ENCODE results near the gene PRKAB2. TPM values are rescaled to one million over a fixed set of nuclear protein-coding genes. Genes with fewer than 3 reads are reported as not detected.

PRKAB2 gene
- total and polyA plus RNA-seq, 2 of the 13 experiments (the other 11 are each of a cell fraction or from before 2014, with no cell fraction given): 44.0 to 118 TPM

GRCh38 chr1:147217141-147217540 is 44.9 kb upstream of the PRKAB2 start:
- Histone ChIP-seq H3K9ac (ENCODE audit: insufficient read depth, low read depth, low read length) (no peak overlapping the region), H3K36me3 (replicated peaks in 1 of 2; ENCODE audit: control insufficient read depth in 1 of 2, insufficient read depth in 2 of 2, low read length in 2 of 2) (peaks cover 4 to 36% of the 10 kb centered on the region in 2 experiments; a peak in 4 of 5 replicates), H3K27me3 (ENCODE audit: control insufficient read depth in 1 of 2, insufficient read depth in 2 of 2, low read length in 2 of 2) (no peaks in the 10 kb centered on the region), H3K4me3 (replicated peaks in 1 of 3; ENCODE audit: insufficient read depth in 1 of 3, low read depth in 2 of 3, low read length in 3 of 3) (no peak overlapping the region), H3K79me2 (ENCODE audit: insufficient read depth, low read length) (peaks cover 56% of the 10 kb centered on the region), H2AFZ (ENCODE audit: low read length) (no peak overlapping the region), H3K9me3 (ENCODE audit: low read length) (no peaks in the 10 kb centered on the region), H3K4me2 (ENCODE audit: low read depth, low read length) (no peak overlapping the region), H4K20me1 (ENCODE audit: insufficient read depth, low read length) (no peaks in the 10 kb centered on the region), H3K27ac (ENCODE audit: extremely low read length, insufficient read depth, low read length) (peak overlapping the region; percentile 5), H3K4me1 (ENCODE audit: insufficient read depth, low read length) (peaks cover 100% of the 10 kb centered on the region)
- ChIA-PET CTCF (ENCODE audit: low intra/inter-chr PET ratio, low total read pairs) (no interaction called here), POLR2A (interaction anchor here (1.1 to 7.6 kb wide), 3 partner anchors 8 to 25 kb away, joined by 5 to 101 read pairs (median 6); partner anchors contain the start of genes CHD1L and FMO5)
- 96% methylated on average over 7 of the region's 7 CpGs for WGBS (ENCODE audit: low lambda C conversion rate)
- BruUV-seq (replicated peaks): no TSS peak
- in situ Hi-C loops (cut with HindIII; ENCODE audit: extremely low pct_ligation_motif_present, low pct_unique_long_range_greater_than_20kb) (no loop called here), intact Hi-C loops (cut with micrococcal nuclease; ENCODE audit: unreplicated experiment) (no loop called here)
- no peak for ATAC-seq
- FAIRE-seq: no peak
- no peak for DNase-seq (ENCODE audit: low spot score)
- TF ChIP-seq, protein P1, sequence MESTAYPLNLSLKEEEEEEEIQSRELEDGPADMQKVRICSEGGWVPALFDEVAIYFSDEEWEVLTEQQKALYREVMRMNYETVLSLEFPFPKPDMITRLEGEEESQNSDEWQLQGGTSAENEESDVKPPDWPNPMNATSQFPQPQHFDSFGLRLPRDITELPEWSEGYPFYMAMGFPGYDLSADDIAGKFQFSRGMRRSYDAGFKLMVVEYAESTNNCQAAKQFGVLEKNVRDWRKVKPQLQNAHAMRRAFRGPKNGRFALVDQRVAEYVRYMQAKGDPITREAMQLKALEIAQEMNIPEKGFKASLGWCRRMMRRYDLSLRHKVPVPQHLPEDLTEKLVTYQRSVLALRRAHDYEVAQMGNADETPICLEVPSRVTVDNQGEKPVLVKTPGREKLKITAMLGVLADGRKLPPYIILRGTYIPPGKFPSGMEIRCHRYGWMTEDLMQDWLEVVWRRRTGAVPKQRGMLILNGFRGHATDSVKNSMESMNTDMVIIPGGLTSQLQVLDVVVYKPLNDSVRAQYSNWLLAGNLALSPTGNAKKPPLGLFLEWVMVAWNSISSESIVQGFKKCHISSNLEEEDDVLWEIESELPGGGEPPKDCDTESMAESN (CRISPR knock-in tag; conservative IDR thresholded peaks at IDR 0.05): no peak
- TF ChIP-seq SMARCC2 (IDR thresholded peaks at IDR 0.05) (no peak), FOXJ3 (CRISPR knock-in tag; IDR thresholded peaks at IDR 0.05; ENCODE audit: borderline replicate concordance) (no peak), KAT7 (CRISPR knock-in tag; IDR thresholded peaks at IDR 0.05; ENCODE audit: borderline replicate concordance) (no peak), ZNF782 (CRISPR knock-in tag; IDR thresholded peaks at IDR 0.05; ENCODE audit: borderline replicate concordance) (no peak), ZNF687 (CRISPR knock-in tag; IDR thresholded peaks at IDR 0.05) (peak; percentile 37; the same call in 1 of the 2 replicates), ATF7 (IDR thresholded peaks at IDR 0.05) (peak; percentile 50; the same call in 1 of the 2 replicates), ATF7 (CRISPR knock-in tag; IDR thresholded peaks at IDR 0.05) (no peak), ARHGAP35 (CRISPR knock-in tag; IDR thresholded peaks at IDR 0.05; ENCODE audit: borderline replicate concordance) (no peak), RBFOX2 (IDR thresholded peaks at IDR 0.05; ENCODE audit: low read depth, low read length) (peak; percentile 72), ZNF781 (CRISPR knock-in tag; IDR thresholded peaks at IDR 0.05; ENCODE audit: borderline replicate concordance, not compliant biosample characterization) (no peak), ZNF160 (CRISPR knock-in tag; IDR thresholded peaks at IDR 0.05) (no peak), HNF4A (CRISPR knock-in tag; IDR thresholded peaks at IDR 0.05) (no peak)
- TF ChIP-seq, protein P2, sequence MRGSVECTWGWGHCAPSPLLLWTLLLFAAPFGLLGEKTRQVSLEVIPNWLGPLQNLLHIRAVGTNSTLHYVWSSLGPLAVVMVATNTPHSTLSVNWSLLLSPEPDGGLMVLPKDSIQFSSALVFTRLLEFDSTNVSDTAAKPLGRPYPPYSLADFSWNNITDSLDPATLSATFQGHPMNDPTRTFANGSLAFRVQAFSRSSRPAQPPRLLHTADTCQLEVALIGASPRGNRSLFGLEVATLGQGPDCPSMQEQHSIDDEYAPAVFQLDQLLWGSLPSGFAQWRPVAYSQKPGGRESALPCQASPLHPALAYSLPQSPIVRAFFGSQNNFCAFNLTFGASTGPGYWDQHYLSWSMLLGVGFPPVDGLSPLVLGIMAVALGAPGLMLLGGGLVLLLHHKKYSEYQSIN (CRISPR knock-in tag; IDR thresholded peaks at IDR 0.05; ENCODE audit: borderline replicate concordance): no peak
- TF ChIP-seq, protein P3, sequence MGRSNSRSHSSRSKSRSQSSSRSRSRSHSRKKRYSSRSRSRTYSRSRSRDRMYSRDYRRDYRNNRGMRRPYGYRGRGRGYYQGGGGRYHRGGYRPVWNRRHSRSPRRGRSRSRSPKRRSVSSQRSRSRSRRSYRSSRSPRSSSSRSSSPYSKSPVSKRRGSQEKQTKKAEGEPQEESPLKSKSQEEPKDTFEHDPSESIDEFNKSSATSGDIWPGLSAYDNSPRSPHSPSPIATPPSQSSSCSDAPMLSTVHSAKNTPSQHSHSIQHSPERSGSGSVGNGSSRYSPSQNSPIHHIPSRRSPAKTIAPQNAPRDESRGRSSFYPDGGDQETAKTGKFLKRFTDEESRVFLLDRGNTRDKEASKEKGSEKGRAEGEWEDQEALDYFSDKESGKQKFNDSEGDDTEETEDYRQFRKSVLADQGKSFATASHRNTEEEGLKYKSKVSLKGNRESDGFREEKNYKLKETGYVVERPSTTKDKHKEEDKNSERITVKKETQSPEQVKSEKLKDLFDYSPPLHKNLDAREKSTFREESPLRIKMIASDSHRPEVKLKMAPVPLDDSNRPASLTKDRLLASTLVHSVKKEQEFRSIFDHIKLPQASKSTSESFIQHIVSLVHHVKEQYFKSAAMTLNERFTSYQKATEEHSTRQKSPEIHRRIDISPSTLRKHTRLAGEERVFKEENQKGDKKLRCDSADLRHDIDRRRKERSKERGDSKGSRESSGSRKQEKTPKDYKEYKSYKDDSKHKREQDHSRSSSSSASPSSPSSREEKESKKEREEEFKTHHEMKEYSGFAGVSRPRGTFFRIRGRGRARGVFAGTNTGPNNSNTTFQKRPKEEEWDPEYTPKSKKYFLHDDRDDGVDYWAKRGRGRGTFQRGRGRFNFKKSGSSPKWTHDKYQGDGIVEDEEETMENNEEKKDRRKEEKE (IDR thresholded peaks at IDR 0.05): no peak
